GM23338 (cell line): Measurements from ENCODE around the gene SART1. TPM values are rescaled to one million over a fixed set of nuclear protein-coding genes. Genes with fewer than 3 reads are reported as not detected.

ENCODE experiments used
- ATAC-seq: fragments of 200-7000 bp; cut with Tn5 transposase; 3 replicates; pipeline ENCODE4 v1.9.1; 2020
- DNase-seq: peaks from one replicate; pipeline ENCODE4 v3.0.0-alpha.2; 2015; ENCODE audit warnings: low spot score
- H2AFZ ChIP-seq: fragments of 200-600 bp; sonication (generic); 2 replicates; pipeline ENCODE4 v1.8.0; 2016; ENCODE audit warnings: antibody characterized with exemption, mild to moderate bottlenecking, moderate library complexity
- H3F3A ChIP-seq: fragments of 200-600 bp; sonication (generic); replicated peaks from 2 replicates; pipeline ENCODE4 v1.8.0; 2017; ENCODE audit warnings: antibody characterized with exemption, mixed run types, low read depth
- H3K27ac ChIP-seq: fragments of 200-600 bp; sonication (generic); 2 replicates; pipeline ENCODE4 v1.6.1; 2016; ENCODE audit warnings: low read depth
- H3K27me3 ChIP-seq: fragments of 200-600 bp; sonication (generic); 2 replicates; pipeline ENCODE4 v1.8.0; 2016; ENCODE audit warnings: mild to moderate bottlenecking, mixed run types, moderate library complexity; ENCODE audit not compliant: insufficient read depth
- H3K36me3 ChIP-seq: fragments of 200-600 bp; sonication (generic); 2 replicates; pipeline ENCODE4 v1.8.0; 2016; ENCODE audit warnings: mild to moderate bottlenecking; ENCODE audit not compliant: insufficient read depth
- H3K4me1 ChIP-seq: fragments of 200-600 bp; sonication (generic); 2 replicates; pipeline ENCODE4 v1.8.0; 2016; ENCODE audit warnings: mild to moderate bottlenecking, moderate library complexity; ENCODE audit not compliant: insufficient read depth
- H3K4me2 ChIP-seq: fragments of 200-600 bp; sonication (generic); 2 replicates; pipeline ENCODE4 v1.7.1; 2017; ENCODE audit warnings: mixed run types
- H3K4me3 ChIP-seq: fragments of 200-600 bp; sonication (generic); 2 replicates; pipeline ENCODE4 v1.6.1; 2016; ENCODE audit warnings: mixed run types
- H3K79me2 ChIP-seq: fragments of 200-600 bp; sonication (generic); replicated peaks from 2 replicates; pipeline ENCODE4 v1.8.0; 2017; ENCODE audit warnings: mild to moderate bottlenecking; ENCODE audit not compliant: insufficient read depth
- H3K9me2 ChIP-seq: fragments of 200-600 bp; sonication (generic); 2 replicates; pipeline ENCODE4 v1.8.0; 2017; ENCODE audit not compliant: insufficient read depth
- H4K20me1 ChIP-seq: fragments of 200-600 bp; sonication (generic); replicated peaks from 2 replicates; pipeline ENCODE4 v1.8.0; 2017; ENCODE audit warnings: mild to moderate bottlenecking; ENCODE audit not compliant: insufficient read depth
- H3K27ac Mint-ChIP-seq: 2 replicates; pipeline ENCODE4 v1.8.0; 2020; ENCODE audit warnings: inconsistent platforms, mild to moderate bottlenecking, moderate library complexity, mixed read lengths
- H3K27me3 Mint-ChIP-seq: 3 replicates; pipeline ENCODE4 v1.8.0; 2022; ENCODE audit warnings: low read depth, mild to moderate bottlenecking, moderate library complexity, mixed read lengths, inconsistent platforms; ENCODE audit not compliant: insufficient read depth, poor library complexity
- H3K36me3 Mint-ChIP-seq: 3 replicates; pipeline ENCODE4 v1.8.0; 2021; ENCODE audit warnings: low read depth, mild to moderate bottlenecking, inconsistent platforms, moderate library complexity, mixed read lengths
- H3K4me1 Mint-ChIP-seq: 3 replicates; pipeline ENCODE4 v1.8.0; 2020; ENCODE audit warnings: mild to moderate bottlenecking, inconsistent platforms, mixed read lengths
- H3K4me3 Mint-ChIP-seq: 3 replicates; pipeline ENCODE4 v1.8.0; 2021; ENCODE audit warnings: moderate library complexity, mild to moderate bottlenecking, inconsistent platforms, mixed read lengths
- H3K9me3 Mint-ChIP-seq: 3 replicates; pipeline ENCODE4 v1.8.0; 2020; ENCODE audit warnings: moderate library complexity, mild to moderate bottlenecking, inconsistent platforms, mixed read lengths
- CREB1 ChIP-seq: fragments of 250-450 bp; sonication (Bioruptor Pico); IDR thresholded peaks from 2 replicates; pipeline ENCODE4 v1.5.0; 2020; ENCODE audit warnings: low read depth, mild to moderate bottlenecking, moderate library complexity
- EZH2phosphoT487 ChIP-seq: fragments of 200-600 bp; sonication (generic); IDR thresholded peaks from one replicate; pipeline ENCODE4 v1.8.1; 2018; ENCODE audit warnings: antibody characterized with exemption; ENCODE audit not compliant: unreplicated experiment
- JUNB ChIP-seq: IDR thresholded peaks from one replicate; pipeline ENCODE4 v1.6.1; 2016; ENCODE audit warnings: antibody characterized with exemption; ENCODE audit not compliant: unreplicated experiment
- NANOG ChIP-seq: IDR thresholded peaks from 2 replicates; pipeline ENCODE4 v1.6.1; 2016; ENCODE audit warnings: antibody characterized with exemption, borderline replicate concordance
- POLR2AphosphoS5 ChIP-seq: IDR thresholded peaks from 2 replicates; pipeline ENCODE4 v1.6.1; 2016; ENCODE audit warnings: antibody characterized with exemption, low read depth
- polyA plus RNA-seq: library from polyadenylated mRNA; unstranded; fragments of >200 nt; fragmentation: Nextera tagmentation; extraction: Ambion mirVana; gene quantifications from 2 replicates; pipeline ENCODE4 v1.2.1, GENCODE V29; 2016
- total RNA-seq: library from RNA; depleted of rRNA; stranded (reverse); fragments of >200 nt; shearing (Covaris generic); gene quantifications from 2 replicates; pipeline ENCODE4 v1.2.3, GENCODE V29; 2014
- TF ChIP-seq, protein P1 (sequence below): IDR thresholded peaks from one replicate; pipeline ENCODE4 v1.6.1; 2018; ENCODE audit warnings: antibody characterized with exemption; ENCODE audit not compliant: unreplicated experiment
- TF ChIP-seq, protein P2 (sequence below): IDR thresholded peaks from 2 replicates; pipeline ENCODE4 v1.6.1; 2016; ENCODE audit warnings: antibody characterized with exemption
- TF ChIP-seq, protein P3 (sequence below), 2 experiments: fragments of 200-600 bp in 1 of 2; sonication (generic) in 1 of 2; conservative IDR thresholded peaks; 2 replicates each; pipeline versions ENCODE4 v1.5.1 to v1.6.1; 2016 to 2017; ENCODE audit warnings: antibody characterized with exemption in 2 of 2, low read depth in 2 of 2, mild to moderate bottlenecking in 2 of 2, moderate library complexity in 1 of 2

Gene SART1
- total and polyA plus RNA-seq, 2 experiments from 2014 or later: 43.9 to 91.0 TPM

DNA sequence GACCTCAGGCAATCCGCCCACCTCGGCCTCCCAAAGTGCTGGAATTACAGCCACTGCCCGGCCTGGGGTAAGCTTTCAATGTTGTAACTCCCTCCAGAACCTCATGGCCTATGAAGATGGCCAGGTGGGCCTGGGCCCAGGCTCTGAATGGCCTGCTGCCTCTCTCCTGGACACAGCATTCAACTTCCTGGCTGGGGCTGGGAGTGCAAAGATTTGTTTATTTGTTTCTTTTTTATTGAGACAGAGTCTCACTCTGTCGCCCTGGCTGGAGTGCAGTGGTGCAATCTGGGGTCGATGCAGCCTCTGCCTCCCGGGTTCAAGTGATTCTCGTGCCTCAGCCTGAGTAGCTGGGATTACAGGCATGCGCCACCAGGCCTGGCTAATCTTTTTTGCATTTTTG, 16.8 kb upstream of the SART1 start (continued):
- TF ChIP-seq EZH2phosphoT487: no peak
- TF ChIP-seq POLR2AphosphoS5: no peak
- TF ChIP-seq, protein P1, sequence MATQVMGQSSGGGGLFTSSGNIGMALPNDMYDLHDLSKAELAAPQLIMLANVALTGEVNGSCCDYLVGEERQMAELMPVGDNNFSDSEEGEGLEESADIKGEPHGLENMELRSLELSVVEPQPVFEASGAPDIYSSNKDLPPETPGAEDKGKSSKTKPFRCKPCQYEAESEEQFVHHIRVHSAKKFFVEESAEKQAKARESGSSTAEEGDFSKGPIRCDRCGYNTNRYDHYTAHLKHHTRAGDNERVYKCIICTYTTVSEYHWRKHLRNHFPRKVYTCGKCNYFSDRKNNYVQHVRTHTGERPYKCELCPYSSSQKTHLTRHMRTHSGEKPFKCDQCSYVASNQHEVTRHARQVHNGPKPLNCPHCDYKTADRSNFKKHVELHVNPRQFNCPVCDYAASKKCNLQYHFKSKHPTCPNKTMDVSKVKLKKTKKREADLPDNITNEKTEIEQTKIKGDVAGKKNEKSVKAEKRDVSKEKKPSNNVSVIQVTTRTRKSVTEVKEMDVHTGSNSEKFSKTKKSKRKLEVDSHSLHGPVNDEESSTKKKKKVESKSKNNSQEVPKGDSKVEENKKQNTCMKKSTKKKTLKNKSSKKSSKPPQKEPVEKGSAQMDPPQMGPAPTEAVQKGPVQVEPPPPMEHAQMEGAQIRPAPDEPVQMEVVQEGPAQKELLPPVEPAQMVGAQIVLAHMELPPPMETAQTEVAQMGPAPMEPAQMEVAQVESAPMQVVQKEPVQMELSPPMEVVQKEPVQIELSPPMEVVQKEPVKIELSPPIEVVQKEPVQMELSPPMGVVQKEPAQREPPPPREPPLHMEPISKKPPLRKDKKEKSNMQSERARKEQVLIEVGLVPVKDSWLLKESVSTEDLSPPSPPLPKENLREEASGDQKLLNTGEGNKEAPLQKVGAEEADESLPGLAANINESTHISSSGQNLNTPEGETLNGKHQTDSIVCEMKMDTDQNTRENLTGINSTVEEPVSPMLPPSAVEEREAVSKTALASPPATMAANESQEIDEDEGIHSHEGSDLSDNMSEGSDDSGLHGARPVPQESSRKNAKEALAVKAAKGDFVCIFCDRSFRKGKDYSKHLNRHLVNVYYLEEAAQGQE: no peak
- no peak for TF ChIP-seq NANOG
- no peak for TF ChIP-seq JUNB

DNA sequence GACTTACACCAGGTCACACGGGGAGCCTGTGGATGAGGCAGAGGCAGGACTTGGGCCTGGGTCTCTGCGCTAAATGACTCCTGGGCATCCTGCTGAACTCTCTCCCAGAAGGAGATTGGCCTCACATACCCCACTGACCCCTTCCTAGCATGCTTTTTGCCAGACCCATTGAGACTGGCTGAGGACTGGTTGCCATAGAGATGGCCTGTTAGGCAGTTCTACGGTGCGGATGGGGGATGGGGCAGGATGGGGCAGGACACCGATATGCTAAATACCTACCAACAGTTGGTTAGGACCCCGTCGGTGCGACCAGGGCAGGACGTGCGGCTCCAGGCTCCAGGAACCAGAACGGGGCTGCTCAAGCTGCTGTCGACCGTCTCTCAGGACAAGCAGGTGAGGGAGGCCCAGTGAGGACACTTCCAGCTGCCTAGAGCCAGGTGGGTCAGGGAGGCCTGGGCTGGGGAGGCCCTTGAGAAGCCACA, 16.1 kb upstream of the SART1 start, which contains the start of gene TSGA10IP:
Gene TSGA10IP (plus strand): TSS at position 51 of the 482 bp plus-strand sequence. CDS start 196 bp downstream, at position 247.
- Histone ChIP-seq H3F3A (peaks cover 6% of the 10 kb centered on the region; the same call in 1 of the 2 replicates), H3K4me3 (peak within 1 kb of the TSS; percentile 47), H3K36me3 (no peaks in the 10 kb centered on the region), H4K20me1 (no peaks in the 10 kb centered on the region), H2AFZ (peak within 1 kb of the TSS; percentile 70), H3K27me3 (no peaks in the 10 kb centered on the region), H3K4me2 (peak within 1 kb of the TSS; percentile 76), H3K9me2 (no peaks in the 10 kb centered on the region), H3K79me2 (no peaks in the 10 kb centered on the region), H3K27ac (no peak within 1 kb of the TSS; the same call in 1 of the 2 replicates), H3K4me1 (peaks cover 20% of the 10 kb centered on the region)
- Mint-ChIP-seq H3K36me3 (peaks cover 2% of the 10 kb centered on the region; the same call in 1 of the 3 replicates), H3K27ac (peak within 1 kb of the TSS; percentile 89), H3K4me3 (peak within 1 kb of the TSS; percentile 65), H3K4me1 (peaks cover 35% of the 10 kb centered on the region), H3K27me3 (peaks cover 11% of the 10 kb centered on the region), H3K9me3 (no peaks in the 10 kb centered on the region)
- ATAC-seq (peak; percentile 91), DNase-seq (peak; percentile 92)
- no peak for TF ChIP-seq EZH2phosphoT487
- TF ChIP-seq, protein P1: no peak
- TF ChIP-seq CREB1: 0 out of 2 replicates have a peak, but pooled peaks have one; percentile 1
- TF ChIP-seq, protein P2, sequence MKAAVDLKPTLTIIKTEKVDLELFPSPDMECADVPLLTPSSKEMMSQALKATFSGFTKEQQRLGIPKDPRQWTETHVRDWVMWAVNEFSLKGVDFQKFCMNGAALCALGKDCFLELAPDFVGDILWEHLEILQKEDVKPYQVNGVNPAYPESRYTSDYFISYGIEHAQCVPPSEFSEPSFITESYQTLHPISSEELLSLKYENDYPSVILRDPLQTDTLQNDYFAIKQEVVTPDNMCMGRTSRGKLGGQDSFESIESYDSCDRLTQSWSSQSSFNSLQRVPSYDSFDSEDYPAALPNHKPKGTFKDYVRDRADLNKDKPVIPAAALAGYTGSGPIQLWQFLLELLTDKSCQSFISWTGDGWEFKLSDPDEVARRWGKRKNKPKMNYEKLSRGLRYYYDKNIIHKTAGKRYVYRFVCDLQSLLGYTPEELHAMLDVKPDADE: no peak
- TF ChIP-seq, protein P3, sequence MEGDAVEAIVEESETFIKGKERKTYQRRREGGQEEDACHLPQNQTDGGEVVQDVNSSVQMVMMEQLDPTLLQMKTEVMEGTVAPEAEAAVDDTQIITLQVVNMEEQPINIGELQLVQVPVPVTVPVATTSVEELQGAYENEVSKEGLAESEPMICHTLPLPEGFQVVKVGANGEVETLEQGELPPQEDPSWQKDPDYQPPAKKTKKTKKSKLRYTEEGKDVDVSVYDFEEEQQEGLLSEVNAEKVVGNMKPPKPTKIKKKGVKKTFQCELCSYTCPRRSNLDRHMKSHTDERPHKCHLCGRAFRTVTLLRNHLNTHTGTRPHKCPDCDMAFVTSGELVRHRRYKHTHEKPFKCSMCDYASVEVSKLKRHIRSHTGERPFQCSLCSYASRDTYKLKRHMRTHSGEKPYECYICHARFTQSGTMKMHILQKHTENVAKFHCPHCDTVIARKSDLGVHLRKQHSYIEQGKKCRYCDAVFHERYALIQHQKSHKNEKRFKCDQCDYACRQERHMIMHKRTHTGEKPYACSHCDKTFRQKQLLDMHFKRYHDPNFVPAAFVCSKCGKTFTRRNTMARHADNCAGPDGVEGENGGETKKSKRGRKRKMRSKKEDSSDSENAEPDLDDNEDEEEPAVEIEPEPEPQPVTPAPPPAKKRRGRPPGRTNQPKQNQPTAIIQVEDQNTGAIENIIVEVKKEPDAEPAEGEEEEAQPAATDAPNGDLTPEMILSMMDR (conservative IDR thresholded peaks at IDR 0.05; ENCODE audit: low read depth in 2 of 2): no peak
